ENCODE data around the gene SERINC2.
"Not testable (repeated sequence)": the region's sequence is repeated elsewhere in the genome, so short reads cannot be mapped to it uniquely, and the experiment has no call there.

DNA sequence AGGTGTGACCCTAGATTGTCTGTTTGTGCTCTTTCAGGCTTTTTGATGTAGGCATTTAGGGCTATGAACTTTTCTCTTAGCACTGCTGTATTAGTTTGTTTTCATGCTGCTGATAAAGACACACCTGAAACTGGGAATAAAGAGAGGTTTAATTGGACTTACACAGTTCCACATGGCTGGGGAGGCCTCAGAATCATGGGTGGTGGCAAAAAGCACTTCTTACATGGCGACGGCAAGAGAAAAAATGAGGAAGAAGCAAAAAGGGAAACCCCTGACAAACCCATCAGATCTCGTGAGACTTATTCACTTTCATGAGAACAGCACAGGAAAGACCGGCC is 59.3 kb downstream of the SERINC2 start:
- TF ChIP-seq, protein P1, sequence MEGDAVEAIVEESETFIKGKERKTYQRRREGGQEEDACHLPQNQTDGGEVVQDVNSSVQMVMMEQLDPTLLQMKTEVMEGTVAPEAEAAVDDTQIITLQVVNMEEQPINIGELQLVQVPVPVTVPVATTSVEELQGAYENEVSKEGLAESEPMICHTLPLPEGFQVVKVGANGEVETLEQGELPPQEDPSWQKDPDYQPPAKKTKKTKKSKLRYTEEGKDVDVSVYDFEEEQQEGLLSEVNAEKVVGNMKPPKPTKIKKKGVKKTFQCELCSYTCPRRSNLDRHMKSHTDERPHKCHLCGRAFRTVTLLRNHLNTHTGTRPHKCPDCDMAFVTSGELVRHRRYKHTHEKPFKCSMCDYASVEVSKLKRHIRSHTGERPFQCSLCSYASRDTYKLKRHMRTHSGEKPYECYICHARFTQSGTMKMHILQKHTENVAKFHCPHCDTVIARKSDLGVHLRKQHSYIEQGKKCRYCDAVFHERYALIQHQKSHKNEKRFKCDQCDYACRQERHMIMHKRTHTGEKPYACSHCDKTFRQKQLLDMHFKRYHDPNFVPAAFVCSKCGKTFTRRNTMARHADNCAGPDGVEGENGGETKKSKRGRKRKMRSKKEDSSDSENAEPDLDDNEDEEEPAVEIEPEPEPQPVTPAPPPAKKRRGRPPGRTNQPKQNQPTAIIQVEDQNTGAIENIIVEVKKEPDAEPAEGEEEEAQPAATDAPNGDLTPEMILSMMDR (conservative IDR thresholded peaks at IDR 0.05), result not testable (repeated sequence)
- TF ChIP-seq ZFX (IDR thresholded peaks at IDR 0.05), result not testable (repeated sequence)
